ENCODE measurements around the gene NCK2.

NCK2 gene

DNA sequence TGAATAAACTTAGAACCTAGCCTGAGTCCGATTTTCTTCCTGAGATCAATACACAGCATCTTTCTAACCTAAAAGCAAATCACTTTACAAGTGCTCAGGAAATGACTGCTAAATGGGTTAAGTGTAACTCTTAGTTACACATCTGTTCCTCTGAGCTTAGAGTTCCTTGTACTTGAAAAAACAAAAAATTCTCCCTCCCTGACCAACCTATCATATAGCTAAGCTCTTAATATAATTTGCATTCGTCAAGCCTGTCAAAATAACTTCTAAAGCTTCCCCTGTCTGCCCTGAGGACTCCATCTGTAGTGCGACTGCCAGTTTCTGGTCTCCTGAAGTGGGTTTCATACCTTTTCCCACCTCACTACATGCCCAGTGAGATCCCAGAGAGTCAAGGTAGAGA lies 190.4 kb downstream of the NCK2 start:
- no peak for DNase-seq

- no peak for DNase-seq
Observed at GRCh38 chr2:105936954-105937353, 192.2 kb downstream of the NCK2 start.

DNA sequence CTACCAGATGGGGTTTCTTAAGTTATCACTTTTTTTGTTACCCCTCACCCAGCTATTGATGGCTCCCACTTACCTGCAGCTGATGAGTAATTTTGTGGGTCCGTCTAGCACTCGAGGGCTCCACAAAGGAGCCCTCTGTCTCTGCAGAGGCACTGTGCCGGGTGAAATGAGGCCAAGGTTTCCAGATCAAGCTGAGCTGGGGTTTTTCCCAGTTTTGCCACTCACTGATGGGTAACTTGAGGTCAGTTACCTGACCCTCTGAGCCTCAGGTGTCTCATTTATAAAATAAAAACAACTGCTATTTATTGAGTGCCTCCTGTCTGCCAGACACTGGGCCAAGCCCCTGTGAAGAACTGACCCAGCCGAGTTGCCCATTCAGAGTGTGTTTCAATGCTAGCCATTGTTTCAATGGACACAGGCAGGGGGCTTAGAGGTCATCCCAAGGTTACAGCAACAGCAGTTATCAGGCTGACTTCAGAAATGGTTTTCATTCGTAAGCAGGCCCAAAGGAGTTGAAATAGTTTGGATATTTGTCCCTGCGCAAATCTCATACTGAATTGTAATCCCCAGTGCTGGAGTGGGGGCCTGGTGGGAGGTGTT lies 192.9 kb downstream of the NCK2 start:
- DNase-seq = no peak
